Uterus (tissue), 2 donors: ENCODE data around the gene CACNB4.

Experiments used
- POLR2A ChIP-seq, 2 donors: fragments of 450-650 bp; IDR thresholded peaks; one replicate each; pipeline ENCODE4 v1.6.1; 2016; ENCODE audit warnings: antibody characterized with exemption in 2 of 2, mild to moderate bottlenecking in 1 of 2, moderate library complexity in 1 of 2
- TF ChIP-seq, protein P1 (sequence below), 4 experiments: fragments of 200-600 bp in 2 of 4; fragments of 450-650 bp in 2 of 4; sonication (generic) in 2 of 4; IDR thresholded peaks; one replicate each; pipeline ENCODE4 v1.5.1; 2016 to 2019; ENCODE audit warnings: antibody characterized with exemption in 4 of 4, mild to moderate bottlenecking in 2 of 4, moderate library complexity in 1 of 4

DNA sequence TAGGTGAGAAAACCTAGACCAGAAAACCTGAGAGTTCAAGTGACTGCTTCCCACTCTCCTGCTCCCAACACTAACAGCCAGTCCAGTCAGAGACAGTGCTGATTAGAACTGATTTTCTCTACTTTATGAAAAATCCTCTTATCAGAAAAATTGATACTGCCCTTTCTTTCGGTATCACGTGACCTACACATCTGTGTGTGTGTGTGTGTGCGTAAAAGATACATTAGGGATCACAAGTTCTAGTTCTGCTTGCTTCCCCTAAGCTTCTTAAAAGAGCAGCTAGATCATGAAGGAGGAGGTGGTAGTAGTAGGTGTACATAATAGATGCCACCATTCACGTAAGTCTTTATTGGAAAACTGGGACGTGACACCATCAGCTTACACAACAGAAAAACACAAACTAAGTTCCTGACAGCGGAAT, 272.1 kb downstream of the CACNB4 start:
- TF ChIP-seq, protein P1, sequence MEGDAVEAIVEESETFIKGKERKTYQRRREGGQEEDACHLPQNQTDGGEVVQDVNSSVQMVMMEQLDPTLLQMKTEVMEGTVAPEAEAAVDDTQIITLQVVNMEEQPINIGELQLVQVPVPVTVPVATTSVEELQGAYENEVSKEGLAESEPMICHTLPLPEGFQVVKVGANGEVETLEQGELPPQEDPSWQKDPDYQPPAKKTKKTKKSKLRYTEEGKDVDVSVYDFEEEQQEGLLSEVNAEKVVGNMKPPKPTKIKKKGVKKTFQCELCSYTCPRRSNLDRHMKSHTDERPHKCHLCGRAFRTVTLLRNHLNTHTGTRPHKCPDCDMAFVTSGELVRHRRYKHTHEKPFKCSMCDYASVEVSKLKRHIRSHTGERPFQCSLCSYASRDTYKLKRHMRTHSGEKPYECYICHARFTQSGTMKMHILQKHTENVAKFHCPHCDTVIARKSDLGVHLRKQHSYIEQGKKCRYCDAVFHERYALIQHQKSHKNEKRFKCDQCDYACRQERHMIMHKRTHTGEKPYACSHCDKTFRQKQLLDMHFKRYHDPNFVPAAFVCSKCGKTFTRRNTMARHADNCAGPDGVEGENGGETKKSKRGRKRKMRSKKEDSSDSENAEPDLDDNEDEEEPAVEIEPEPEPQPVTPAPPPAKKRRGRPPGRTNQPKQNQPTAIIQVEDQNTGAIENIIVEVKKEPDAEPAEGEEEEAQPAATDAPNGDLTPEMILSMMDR (IDR thresholded peaks at IDR 0.05): no peak
- TF ChIP-seq POLR2A (IDR thresholded peaks at IDR 0.05): no peak
